GM21360 (cell line): ENCODE measurements around the gene OGFR.

Experiments
- ATAC-seq: cut with Tn5 transposase; IDR thresholded peaks from one replicate; pipeline ENCODE4 v1.9.1; 2021; ENCODE audit warnings: mild to moderate bottlenecking, moderate library complexity; ENCODE audit not compliant: unreplicated experiment

The OGFR gene

GRCh38 chr20:62824476-62825332 is 20.1 kb downstream of the OGFR start:
- no peak for ATAC-seq

- ATAC-seq: no peak
These were observed 20.8 kb downstream of the OGFR start for GRCh38 chr20:62825333-62825985.

- ATAC-seq: no peak
These were observed 21.5 kb downstream of the OGFR start for GRCh38 chr20:62825986-62826645.

GRCh38 chr20:62826646-62827310 is 22.1 kb downstream of the OGFR start:
- no peak for ATAC-seq

GRCh38 chr20:62827311-62828038 is 22.8 kb downstream of the OGFR start:
- no peak for ATAC-seq

GRCh38 chr20:62828051-62828450 is 23.4 kb downstream of the OGFR start:
- ATAC-seq: no peak

- no peak for ATAC-seq
These were observed 24.0 kb downstream of the OGFR start for GRCh38 chr20:62828511-62829230.

- ATAC-seq: no peak
These were observed 24.9 kb downstream of the OGFR start for GRCh38 chr20:62829231-62830230.

GRCh38 chr20:62830251-62830650 is 25.6 kb downstream of the OGFR start:
- ATAC-seq: no peak

- no peak for ATAC-seq
These were observed 26.2 kb downstream of the OGFR start for GRCh38 chr20:62830821-62831220.

- no peak for ATAC-seq
These were observed 26.7 kb downstream of the OGFR start for GRCh38 chr20:62831361-62831788.

- no peak for ATAC-seq
These were observed 27.2 kb downstream of the OGFR start for GRCh38 chr20:62831854-62832211.

GRCh38 chr20:62832212-62832922 is 27.7 kb downstream of the OGFR start:
- ATAC-seq: peak; percentile 51

GRCh38 chr20:62832951-62833391 is 28.3 kb downstream of the OGFR start:
- ATAC-seq: peak; percentile 31

- ATAC-seq: no peak
These were observed 30.5 kb downstream of the OGFR start for GRCh38 chr20:62834967-62835730.

- ATAC-seq: no peak
These were observed 31.6 kb downstream of the OGFR start for GRCh38 chr20:62835931-62836861.
